ENCODE results near the gene STAT5A.
A peak's percentile ranks its signal among the peaks of the same experiment; 100 is the strongest.
"Not testable (repeated sequence)": the region's sequence is repeated elsewhere in the genome, so short reads cannot be mapped to it uniquely, and the experiment has no call there.

STAT5A gene

DNA sequence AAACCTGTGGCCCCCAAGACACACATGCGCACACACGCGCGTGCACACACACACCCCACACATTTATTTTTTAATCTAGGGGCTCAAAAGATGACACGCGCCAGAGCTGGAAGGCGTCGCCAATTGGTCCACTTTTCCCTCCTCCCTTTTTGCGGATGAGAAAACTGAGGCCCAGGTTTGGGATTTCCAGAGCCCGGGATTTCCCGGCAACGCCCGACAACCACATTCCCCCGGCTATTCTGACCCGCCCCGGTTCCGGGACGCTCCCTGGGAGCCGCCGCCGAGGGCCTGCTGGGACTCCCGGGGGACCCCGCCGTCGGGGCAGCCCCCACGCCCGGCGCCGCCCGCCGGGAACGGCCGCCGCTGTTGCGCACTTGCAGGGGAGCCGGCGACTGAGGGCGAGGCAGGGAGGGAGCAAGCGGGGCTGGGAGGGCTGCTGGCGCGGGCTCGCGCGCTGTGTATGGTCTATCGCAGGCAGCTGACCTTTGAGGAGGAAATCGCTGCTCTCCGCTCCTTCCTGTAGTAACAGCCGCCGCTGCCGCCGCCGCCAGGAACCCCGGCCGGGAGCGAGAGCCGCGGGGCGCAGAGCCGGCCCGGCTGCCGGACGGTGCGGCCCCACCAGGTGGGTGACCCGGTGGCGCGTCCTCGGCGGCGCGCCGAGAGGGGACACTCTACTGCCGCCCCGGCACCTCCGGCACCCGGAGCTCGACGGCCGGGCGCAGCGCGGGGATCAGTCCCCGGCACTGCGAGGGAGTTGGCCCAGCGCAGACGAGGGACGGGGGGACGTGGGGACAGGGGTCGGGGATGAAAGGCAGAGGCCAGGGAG is at the start of gene STAT5A:
TSS of gene STAT5A (plus strand) at position 522 of the 826 bp plus-strand sequence. CDS start 914 bp downstream, outside the sequence.
- TF ChIP-seq, protein P1, sequence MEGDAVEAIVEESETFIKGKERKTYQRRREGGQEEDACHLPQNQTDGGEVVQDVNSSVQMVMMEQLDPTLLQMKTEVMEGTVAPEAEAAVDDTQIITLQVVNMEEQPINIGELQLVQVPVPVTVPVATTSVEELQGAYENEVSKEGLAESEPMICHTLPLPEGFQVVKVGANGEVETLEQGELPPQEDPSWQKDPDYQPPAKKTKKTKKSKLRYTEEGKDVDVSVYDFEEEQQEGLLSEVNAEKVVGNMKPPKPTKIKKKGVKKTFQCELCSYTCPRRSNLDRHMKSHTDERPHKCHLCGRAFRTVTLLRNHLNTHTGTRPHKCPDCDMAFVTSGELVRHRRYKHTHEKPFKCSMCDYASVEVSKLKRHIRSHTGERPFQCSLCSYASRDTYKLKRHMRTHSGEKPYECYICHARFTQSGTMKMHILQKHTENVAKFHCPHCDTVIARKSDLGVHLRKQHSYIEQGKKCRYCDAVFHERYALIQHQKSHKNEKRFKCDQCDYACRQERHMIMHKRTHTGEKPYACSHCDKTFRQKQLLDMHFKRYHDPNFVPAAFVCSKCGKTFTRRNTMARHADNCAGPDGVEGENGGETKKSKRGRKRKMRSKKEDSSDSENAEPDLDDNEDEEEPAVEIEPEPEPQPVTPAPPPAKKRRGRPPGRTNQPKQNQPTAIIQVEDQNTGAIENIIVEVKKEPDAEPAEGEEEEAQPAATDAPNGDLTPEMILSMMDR (IDR thresholded peaks at IDR 0.05; ENCODE audit: low read depth, low read length, missing control alignments), result no peak
- peak; percentile 41 for DNase-seq (ENCODE audit: low read depth)

DNA sequence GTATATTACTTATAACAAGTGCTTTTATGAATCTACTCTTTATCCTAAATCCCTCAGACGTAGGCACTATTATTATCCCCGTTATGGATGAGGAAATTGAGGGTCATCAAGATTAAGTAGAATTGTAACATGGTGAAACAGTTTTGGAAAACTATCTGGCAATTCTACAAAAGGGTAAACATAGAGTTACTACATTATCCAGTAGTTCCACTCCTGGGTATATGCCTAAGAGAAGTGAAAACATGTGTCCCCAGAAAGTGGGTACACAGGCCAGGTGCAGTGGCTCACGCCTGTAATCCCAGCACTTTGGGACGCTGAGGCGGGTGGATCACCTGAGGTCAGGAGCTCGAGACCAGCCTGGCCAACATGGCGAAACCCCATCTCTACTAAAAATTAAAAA is 48.7 kb upstream of the STAT5A start:
- H3K4me3 ChIP-seq (ENCODE audit: low read depth, low read length); in situ Hi-C loops (cut with HindIII; ENCODE audit: low sequenced_read_pairs); DNase-seq (ENCODE audit: low read depth): not testable (repeated sequence)

More for the DNA sequence above, at the start of gene STAT5A:
- in situ Hi-C loops (cut with HindIII; ENCODE audit: low sequenced_read_pairs), result no loop called here
- H3K4me3 ChIP-seq (ENCODE audit: low read depth, low read length), result peak within 1 kb of the TSS; percentile 30

DNA sequence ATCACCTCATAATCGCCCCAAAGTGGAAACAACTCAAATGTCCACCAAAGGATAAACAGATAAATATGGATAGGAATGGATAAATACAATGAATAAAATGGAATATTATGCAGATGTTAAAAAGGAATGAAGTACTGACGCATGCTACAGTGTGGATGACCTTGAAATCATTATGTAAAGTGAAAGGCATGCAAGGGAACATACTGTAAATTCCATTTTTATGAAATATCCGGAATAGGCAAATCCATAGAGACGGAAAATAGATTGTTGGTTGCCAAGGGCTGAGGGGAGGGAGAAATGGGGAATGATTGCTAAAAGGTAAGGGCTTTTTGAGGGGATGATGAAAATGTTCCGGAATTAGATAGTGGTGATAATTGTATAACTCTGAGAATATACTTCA is 48.1 kb upstream of the STAT5A start:
- in situ Hi-C loops (cut with HindIII; ENCODE audit: low sequenced_read_pairs), result no loop called here
- DNase-seq (ENCODE audit: low read depth), result no peak
- TF ChIP-seq, protein P1 (IDR thresholded peaks at IDR 0.05; ENCODE audit: low read depth, low read length, missing control alignments), result no peak
- H3K4me3 ChIP-seq (ENCODE audit: low read depth, low read length), result no peak overlapping the region

DNA sequence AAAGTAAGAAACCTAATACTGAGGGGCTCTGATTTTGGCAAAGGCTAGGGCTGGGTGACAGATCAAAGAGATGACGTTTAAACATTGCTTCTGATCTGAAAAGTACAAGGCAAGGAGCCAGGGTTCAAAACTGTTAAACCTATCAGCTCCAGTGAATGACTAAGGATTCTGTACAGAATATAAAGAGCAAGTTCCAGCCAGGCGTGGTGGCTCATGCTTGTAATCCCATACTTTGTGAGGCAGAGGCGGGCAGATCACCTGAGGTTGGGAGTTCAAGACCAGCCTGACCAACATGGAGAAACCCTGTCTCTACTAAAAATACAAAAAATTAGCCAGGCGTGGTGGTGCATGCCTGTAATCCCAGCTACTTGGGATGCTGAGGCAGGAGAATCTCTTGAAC is 47.4 kb upstream of the STAT5A start:
- DNase-seq (ENCODE audit: low read depth); in situ Hi-C loops (cut with HindIII; ENCODE audit: low sequenced_read_pairs); H3K4me3 ChIP-seq (ENCODE audit: low read depth, low read length): not testable (repeated sequence)

DNA sequence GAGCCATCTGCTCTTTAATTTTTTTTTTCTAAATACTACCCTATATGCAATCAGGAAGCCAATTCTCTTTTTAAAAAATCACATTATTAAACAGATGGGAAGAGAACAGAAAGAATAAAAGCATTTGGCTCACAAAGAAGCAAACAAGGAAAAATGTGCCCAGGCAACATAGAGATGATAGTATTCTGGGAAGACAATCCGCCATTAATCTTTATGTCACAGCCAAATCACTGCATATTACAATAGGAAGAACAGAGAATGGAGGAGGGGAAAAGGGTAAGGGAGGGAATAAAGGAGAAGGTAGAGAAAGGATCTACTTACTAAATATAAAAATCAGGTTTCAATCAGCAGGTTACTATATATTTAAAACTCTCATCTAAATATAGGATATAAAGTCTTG is 46.4 kb upstream of the STAT5A start:
- no peak overlapping the region for H3K4me3 ChIP-seq (ENCODE audit: low read depth, low read length)
- TF ChIP-seq, protein P1 (IDR thresholded peaks at IDR 0.05; ENCODE audit: low read depth, low read length, missing control alignments), result no peak
- no peak for DNase-seq (ENCODE audit: low read depth)
- in situ Hi-C loops (cut with HindIII; ENCODE audit: low sequenced_read_pairs), result no loop called here

DNA sequence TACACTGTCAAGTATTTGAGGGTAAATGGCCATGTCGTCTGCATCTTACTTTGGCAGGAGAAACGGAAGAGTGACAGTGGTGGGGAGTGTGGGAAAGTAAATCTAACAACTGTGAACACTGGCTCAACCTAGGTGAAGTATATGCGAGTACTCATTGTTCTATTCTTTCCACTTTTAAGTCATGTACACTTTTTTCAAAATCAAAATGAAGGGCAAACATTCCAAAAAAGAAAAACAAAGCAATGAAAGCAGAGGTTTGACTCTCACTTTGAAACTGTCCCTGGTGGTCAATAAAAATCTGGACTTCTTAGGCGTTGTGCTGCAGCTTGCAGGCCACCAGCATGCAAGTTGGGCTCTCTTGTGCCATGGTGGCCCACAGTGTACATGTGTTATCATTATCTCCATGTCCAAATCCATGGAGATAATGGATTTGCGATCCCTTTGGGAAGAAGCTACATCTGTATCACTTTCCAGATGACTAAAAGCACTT is 44.8 kb upstream of the STAT5A start:
- no peak overlapping the region for H3K4me3 ChIP-seq (ENCODE audit: low read depth, low read length)
- in situ Hi-C loops (cut with HindIII; ENCODE audit: low sequenced_read_pairs), result no loop called here
- TF ChIP-seq, protein P1 (IDR thresholded peaks at IDR 0.05; ENCODE audit: low read depth, low read length, missing control alignments), result no peak
- no peak for DNase-seq (ENCODE audit: low read depth)

DNA sequence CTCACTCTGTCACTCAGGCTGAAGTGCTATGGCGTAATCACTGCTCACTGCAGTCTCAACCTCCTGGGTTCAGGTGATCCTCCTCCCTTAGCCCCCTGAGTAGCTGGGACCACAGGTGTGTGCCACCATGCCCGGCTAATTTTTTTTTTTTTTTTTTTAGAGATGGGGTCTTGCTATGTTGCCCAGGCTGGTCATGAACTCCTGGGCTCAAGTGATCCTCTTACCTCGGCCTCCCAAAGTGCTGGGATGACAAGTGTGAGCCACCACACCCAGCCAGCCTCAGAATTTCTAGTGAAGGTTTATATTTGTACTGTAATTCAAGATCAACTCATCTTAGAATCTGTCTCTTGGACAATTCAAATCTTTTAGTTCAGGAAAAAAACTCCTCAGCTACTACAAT is 44.2 kb upstream of the STAT5A start:
- in situ Hi-C loops (cut with HindIII; ENCODE audit: low sequenced_read_pairs); H3K4me3 ChIP-seq (ENCODE audit: low read depth, low read length); DNase-seq (ENCODE audit: low read depth): not testable (repeated sequence)

DNA sequence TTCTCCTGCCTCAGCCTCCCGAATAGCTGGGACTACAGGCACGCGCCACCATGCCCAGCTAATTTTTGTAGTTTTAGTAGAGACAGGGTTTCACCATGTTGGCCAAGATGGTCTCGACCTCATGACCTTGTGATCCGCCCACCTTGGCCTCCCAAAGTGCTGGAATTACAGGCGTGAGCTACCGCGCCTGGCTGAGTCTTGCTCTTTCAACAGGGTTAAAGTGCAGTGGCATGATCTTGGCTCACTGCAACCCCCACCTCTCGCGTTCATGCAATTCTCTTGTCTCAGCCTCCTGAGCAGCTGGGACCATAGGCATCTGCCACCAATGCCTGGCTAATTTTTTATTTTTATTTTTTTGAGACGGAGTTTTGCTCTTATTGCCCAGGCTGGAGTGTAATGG is 43.1 kb upstream of the STAT5A start:
- in situ Hi-C loops (cut with HindIII; ENCODE audit: low sequenced_read_pairs); H3K4me3 ChIP-seq (ENCODE audit: low read depth, low read length); DNase-seq (ENCODE audit: low read depth): not testable (repeated sequence)

Data from astrocyte of the cerebellum (primary cell).